Activated CD4-positive, CD25-positive, alpha-beta regulatory T cell treated with anti-CD3 and anti-CD28 coated beads, Interleukin-2, amount 50 U/mL, for 24 hours (primary cell): ENCODE data around the gene GFER.
"Not testable (repeated sequence)": the region's sequence is repeated elsewhere in the genome, so short reads cannot be mapped to it uniquely, and the experiment has no call there.

ENCODE experiments used
- ATAC-seq, 2 donors: fragments of 150-1000 bp; cut with Tn5 transposase; one replicate each; pipeline ENCODE4 v1.10.0; 2021; ENCODE audit warnings: mild to moderate bottlenecking in 1 of 2, moderate library complexity in 1 of 2

The GFER gene

GRCh38 chr16:2027024-2028010 lies 43.3 kb downstream of the GFER start:
- ATAC-seq: peak in 1 of 2 donors; percentile 11

GRCh38 chr16:2028146-2028545 lies 44.2 kb downstream of the GFER start:
- ATAC-seq: no peak

DNA sequence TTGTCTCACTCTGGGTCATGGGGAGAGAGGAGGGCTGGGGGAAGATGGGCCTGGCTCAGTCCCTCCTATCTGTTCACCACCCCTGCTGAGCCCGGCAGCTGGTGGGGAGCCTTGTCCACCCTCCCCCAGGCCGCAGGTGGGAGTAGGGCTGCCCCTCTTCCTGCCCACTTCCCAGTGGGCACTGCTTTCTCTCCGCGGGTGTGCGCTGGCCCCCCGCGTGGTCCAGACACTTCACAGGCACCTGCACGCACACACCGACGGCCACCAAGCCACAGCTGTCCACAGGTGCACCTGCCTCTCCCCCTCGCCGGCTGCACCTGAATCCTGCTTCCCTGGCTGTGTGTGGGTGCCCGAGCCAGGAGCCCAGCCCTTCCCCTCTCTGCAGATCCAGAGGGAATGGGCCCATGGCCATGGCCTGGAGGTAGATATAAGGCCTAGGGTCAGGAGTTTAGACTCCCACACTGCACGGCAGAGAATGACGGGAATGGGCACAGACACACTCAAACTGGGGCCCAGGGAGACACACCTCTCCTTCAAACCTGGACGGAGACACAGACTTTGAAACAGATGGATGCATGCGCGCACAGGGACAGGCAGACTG lies 44.7 kb downstream of the GFER start:
- no peak for ATAC-seq

DNA sequence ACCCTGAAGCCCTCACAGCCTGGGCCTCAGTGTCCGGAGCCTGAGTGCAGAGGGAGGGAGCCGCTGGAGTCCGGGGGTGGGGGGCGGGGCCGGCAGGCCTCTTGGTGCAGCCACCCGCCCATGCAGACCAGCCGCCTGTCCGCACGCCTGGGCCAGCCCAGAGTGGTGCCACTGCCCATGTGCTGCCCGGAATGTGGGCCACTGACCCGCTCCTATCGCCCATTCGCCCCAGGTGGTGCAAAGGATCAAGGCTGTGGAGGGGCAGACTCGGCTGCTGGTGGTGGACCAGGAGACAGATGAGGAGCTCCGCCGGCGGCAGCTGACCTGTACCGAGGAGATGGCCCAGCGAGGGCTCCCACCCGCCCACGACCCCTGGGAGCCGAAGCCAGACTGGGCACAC lies 45.4 kb downstream of the GFER start:
- ATAC-seq: no peak

DNA sequence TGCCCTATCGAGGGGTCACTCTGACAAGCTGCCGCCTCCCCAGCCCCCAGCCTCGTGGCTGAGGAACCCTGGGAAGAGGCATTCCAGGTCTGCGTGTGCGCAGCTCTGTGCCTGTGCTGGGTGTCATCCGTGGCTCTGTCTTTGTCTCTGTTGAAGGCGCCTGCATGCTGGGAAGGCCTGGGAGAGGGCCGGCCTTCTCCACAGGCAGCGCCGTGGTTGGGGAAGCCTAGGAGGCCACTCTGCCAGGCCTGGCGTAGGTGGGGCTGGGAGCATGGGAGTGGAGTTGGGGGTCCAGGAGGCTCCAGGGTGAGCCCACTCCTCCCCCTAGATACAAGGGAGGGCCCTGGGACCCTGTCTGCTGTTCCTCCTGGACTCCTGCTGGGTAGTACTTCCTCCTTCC lies 46.0 kb downstream of the GFER start:
- no peak for ATAC-seq

DNA sequence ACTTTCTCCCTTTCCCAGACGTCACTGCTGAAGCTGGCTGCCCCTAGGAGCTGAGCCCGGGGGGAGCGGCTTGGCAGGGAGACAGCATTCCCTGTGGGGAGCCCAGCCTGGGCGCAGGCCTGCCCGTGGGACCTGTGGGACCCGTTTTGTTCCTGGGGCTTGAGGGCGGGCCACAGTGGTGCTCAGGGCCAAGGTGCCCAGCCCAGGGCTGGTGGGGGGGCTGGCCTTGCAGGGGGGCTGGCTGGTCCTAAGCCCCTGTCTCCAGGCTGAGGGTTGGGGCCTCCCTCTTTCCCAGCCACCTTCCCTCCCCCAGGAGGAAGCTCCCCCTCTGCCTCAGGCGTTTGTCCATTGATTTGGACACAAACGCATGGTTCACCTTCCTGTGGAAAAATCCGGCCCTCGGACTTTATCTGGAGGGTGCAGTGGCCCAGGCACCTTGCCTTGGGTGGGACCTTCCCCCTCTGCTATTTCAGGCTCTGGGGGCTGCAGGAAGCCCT lies 47.1 kb downstream of the GFER start:
- no peak for ATAC-seq

GRCh38 chr16:2032285-2033056 lies 48.5 kb downstream of the GFER start:
- ATAC-seq: peak in 1 of 2 donors; percentile 11

DNA sequence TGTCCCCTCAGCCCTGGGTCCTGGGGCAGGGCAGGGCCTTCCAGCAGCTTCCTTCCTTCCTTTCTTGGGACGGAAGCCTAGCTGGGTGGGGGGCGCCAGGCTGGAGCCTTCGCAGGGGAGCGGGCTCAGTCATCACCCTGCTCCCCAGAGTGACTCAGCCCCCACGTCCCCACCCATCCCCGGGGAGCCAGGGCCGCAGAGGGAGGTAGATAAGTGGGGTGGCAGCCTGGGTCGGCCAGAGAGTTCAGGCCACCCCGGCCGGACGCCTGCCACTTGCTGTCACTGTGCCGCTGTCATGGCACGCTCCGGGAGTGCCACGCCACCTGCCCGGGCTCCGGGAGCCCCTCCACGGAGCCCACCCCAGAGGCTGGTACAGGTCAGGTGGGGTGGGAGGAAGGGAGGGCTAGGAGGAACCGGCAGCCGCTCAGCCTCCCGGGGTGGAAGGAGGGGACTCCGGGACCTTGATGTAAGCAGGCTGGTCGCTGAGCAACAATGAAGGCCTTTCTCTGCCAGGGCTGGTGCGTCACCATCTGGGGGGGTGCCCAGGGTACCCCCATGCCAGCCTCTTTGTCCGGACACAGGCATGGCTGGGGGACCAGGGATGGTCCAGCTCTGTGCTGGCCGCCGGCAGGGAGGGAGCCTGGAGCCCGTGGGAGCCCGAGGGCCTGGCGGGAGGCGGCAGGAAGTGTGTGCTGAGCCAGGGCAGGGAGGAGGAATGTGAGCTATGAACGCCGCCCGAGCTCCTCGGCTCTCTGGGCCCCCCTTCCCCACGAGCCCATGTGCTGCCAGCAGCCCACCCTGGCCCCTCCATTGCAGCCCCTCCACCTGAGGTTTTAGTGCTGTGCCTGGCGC lies 49.3 kb downstream of the GFER start:
- ATAC-seq: no peak

- not testable (repeated sequence) for ATAC-seq
Measured at GRCh38 chr16:2033909-2034695, 50.1 kb downstream of the GFER start.

GRCh38 chr16:2034696-2035430 lies 50.9 kb downstream of the GFER start:
- no peak for ATAC-seq

DNA sequence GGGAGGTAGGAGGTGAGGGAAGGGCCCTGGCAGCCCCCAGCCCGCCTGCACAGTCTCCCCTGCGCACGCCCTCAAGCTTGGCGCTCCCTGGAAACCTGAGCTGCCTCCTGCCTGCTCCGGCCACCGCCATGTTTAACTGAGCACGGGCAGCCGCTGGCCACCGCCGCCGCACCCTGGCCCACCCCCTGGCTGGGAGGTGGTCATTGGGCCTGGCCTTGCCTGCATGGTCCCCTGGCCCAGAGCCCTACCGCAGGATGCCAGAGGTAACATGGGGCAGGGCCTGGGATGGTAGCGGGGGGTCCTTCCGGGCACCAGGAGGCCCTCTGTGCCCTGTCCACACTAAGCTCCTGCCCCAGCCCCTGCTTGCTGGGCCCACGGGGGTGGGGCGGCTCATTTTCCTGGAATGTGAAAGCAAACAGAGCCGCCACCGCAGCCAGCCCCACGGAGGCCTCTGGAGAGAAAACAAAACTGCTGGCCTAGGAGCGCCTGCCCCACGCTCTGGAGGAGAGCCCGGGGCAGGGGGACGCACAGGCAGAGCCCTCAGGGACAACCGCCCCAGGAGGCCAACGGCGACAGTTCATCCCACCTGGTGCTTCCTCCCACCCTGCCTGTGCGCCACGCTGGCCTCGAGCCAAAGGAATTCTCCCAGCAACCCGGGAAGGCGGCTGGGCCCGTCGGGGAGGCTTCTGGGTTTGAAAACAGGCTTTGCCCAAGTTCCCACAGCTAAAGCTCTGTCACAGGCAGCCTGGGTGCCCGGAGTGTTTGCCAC lies 51.6 kb downstream of the GFER start:
- no peak for ATAC-seq

- no peak for ATAC-seq
Measured at GRCh38 chr16:2036200-2036966, 52.4 kb downstream of the GFER start.

DNA sequence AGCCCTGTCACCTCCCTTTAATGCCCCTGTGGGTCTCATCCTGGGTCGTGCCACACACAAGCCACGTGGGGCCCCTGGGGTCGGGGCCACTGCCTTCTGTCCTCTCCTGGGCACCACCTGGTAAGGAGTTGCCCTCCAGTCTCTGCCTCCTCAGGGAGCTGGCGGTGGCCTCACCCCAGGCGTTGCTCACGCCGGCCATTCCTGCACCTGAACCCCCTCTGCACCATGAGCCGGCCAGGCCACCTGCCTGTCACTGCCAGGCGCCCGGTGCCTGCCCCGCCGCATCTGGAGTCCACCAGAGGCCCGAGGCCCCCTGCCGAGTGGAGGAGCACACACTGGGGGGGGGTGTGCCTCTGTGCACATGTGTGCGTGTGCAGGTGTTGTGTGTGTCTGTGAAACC lies 53.1 kb downstream of the GFER start:
- ATAC-seq: no peak
